SK-N-MC (cell line): ENCODE measurements around the gene MAN2A2.

Source experiments
- EZH2 ChIP-seq: fragments of 200-600 bp; sonication (generic); IDR thresholded peaks from one replicate; pipeline ENCODE4 v1.6.1; 2017; ENCODE audit warnings: antibody characterized with exemption
- POLR2AphosphoS5 ChIP-seq: IDR thresholded peaks from 2 replicates; pipeline ENCODE4 v1.6.1; 2012; ENCODE audit warnings: mild to moderate bottlenecking, low read depth, low read length, borderline replicate concordance

DNA sequence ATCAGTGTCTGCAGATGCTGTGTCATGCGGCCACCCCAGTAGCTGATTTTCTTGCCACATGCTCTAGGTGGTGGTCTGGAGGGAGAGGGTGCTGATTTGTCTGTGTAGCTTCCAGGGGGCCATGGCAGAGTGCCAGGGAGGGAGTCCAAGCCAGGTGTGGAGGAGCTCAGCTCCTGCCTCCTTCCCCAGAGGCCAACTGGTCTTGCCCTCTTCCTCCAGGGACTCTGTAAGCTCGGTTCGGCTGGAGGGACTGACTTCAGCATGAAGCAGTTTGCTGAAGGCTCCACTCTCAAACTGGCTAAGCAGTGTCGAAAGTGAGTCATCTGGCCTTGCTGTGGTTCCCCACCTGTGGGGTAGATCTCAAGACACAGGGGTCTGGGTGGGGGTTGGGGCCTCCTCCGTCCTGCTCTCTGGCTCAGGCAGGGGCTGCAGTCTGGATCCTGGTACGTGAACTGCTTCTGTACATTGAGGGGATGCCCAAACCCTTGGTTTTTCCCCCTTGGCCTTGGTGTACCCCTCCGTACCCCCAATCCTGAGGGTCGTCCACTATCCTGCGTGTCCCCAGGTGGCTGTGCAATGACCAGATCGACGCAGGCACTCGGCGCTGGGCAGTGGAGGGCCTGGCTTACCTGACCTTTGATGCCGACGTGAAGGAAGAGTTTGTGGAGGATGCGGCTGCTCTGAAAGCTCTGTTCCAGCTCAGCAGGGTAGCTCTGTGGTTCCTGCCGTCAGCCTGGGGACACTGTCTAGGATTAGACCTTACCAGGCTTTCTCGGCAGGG lies 44.7 kb downstream of the MAN2A2 start:
- TF ChIP-seq EZH2 = no peak
- no peak for TF ChIP-seq POLR2AphosphoS5
